H1 (cell line): ENCODE measurements around the gene PLEKHA5.

Source experiments
- BACH1 ChIP-seq: IDR thresholded peaks from 2 replicates; pipeline ENCODE4 v1.6.1; 2012; ENCODE audit warnings: low read length, improper control_type of control experiment
- CTCF ChIP-seq, 3 experiments: IDR thresholded peaks; 1 replicate in 2 of 3; 2 replicates in 1 of 3; pipeline versions ENCODE4 v1.5.1 to v1.6.1; 2011; ENCODE audit warnings: low read length in 3 of 3, mild to moderate bottlenecking in 3 of 3, inconsistent platforms in 2 of 3, low read depth in 1 of 3, moderate library complexity in 1 of 3; ENCODE audit not compliant: insufficient read depth in 1 of 3; ENCODE audit errors: control extremely low read depth in 1 of 3
- EZH2 ChIP-seq: fragments of 200-600 bp; sonication (generic); IDR thresholded peaks from 2 replicates; pipeline ENCODE4 v1.7.1; 2012; ENCODE audit warnings: low read depth, mild to moderate bottlenecking, moderate library complexity, low read length, inconsistent platforms; ENCODE audit not compliant: severe bottlenecking
- GABPA ChIP-seq: IDR thresholded peaks from 2 replicates; pipeline ENCODE4 v1.6.1; 2011; ENCODE audit warnings: mild to moderate bottlenecking, low read length, moderate library complexity, borderline replicate concordance; ENCODE audit not compliant: insufficient read depth
- GTF2F1 ChIP-seq: IDR thresholded peaks from 2 replicates; pipeline ENCODE4 v1.6.1; 2012; ENCODE audit warnings: low read depth, low read length, improper control_type of control experiment, borderline replicate concordance
- MAX ChIP-seq: IDR thresholded peaks from 2 replicates; pipeline ENCODE4 v1.6.1; 2012; ENCODE audit warnings: inconsistent platforms
- RFX5 ChIP-seq: IDR thresholded peaks from 2 replicates; pipeline ENCODE4 v1.6.1; 2011; ENCODE audit warnings: low read depth, low read length, improper control_type of control experiment, borderline replicate concordance
- TAF1 ChIP-seq: IDR thresholded peaks from 2 replicates; pipeline ENCODE4 v1.6.1; 2011; ENCODE audit warnings: mild to moderate bottlenecking, low read depth, low read length
- TF ChIP-seq, protein P1 (sequence below): IDR thresholded peaks from 2 replicates; pipeline ENCODE4 v1.6.1; 2012; ENCODE audit warnings: low read length, inconsistent platforms

DNA sequence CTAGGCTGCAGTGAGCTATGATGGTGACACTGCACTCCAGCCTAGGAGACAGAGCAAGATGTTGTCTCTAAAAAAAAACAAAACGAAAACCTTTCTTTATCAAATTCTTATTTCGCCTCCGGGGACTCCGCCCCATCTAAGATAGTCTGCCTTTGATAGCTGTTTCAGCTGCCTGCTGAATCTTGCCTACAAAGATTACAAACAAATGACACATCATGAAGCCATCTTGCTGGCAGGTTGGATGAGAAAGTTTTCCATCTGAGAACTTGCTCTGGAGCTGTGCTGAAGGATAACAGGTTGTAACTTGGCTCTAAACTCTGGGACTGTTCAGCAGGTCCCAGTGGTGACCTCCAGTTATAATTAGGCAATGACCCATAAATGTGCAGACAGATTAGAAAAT, 268.0 kb downstream of the PLEKHA5 start:
- no peak for TF ChIP-seq CTCF (IDR thresholded peaks at IDR 0.05; ENCODE audit: control extremely low read depth in 1 of 3, insufficient read depth in 1 of 3, low read depth in 1 of 3, low read length in 3 of 3)
- TF ChIP-seq RFX5, result no peak
- TF ChIP-seq GTF2F1, result no peak
- no peak for TF ChIP-seq GABPA
- no peak for TF ChIP-seq MAX
- TF ChIP-seq TAF1, result no peak
- TF ChIP-seq BACH1, result no peak
- TF ChIP-seq, protein P1, sequence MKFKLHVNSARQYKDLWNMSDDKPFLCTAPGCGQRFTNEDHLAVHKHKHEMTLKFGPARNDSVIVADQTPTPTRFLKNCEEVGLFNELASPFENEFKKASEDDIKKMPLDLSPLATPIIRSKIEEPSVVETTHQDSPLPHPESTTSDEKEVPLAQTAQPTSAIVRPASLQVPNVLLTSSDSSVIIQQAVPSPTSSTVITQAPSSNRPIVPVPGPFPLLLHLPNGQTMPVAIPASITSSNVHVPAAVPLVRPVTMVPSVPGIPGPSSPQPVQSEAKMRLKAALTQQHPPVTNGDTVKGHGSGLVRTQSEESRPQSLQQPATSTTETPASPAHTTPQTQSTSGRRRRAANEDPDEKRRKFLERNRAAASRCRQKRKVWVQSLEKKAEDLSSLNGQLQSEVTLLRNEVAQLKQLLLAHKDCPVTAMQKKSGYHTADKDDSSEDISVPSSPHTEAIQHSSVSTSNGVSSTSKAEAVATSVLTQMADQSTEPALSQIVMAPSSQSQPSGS, result no peak
- TF ChIP-seq EZH2, result no peak
